ENCODE results near the gene NDUFAF2.

The NDUFAF2 gene

DNA sequence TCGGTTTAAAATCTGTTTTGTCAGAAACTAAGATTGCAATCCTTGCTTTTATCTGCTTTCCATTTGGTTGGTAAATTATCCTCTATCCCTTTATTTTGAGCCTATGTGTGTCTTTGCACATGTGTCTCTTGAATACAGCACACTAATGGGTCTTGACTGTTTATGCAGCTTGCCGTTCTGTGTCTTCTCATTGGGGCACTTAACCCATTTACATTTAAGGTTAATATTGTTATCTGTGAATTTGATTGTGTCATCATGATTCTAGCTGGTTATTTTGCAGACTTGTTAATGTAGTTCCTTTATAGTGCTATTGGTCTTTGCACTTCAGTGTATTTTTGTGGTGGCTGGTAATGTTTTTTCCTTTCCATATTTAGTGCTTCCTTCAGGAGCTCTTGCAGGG, 253.6 kb downstream of the NDUFAF2 start:
- Histone ChIP-seq H2AK5ac (ENCODE audit: low read depth, low read length) (no peak overlapping the region), H3K4ac (ENCODE audit: low read length) (no peak overlapping the region), H3K4me1 (ENCODE audit: control insufficient read depth in 2 of 2, insufficient read depth in 1 of 2, low read depth in 1 of 2, low read length in 2 of 2) (no peaks in the 10 kb centered on the region), H3K36me3 (replicated peaks in 1 of 2; ENCODE audit: control insufficient read depth in 2 of 2, insufficient read depth in 2 of 2, low read length in 2 of 2) (no peaks in the 10 kb centered on the region), H4K8ac (ENCODE audit: low read depth, low read length) (no peak overlapping the region), H3K23ac (ENCODE audit: low read depth, low read length, poor library complexity) (no peak overlapping the region), H3K18ac (ENCODE audit: low read length) (no peak overlapping the region), H4K91ac (ENCODE audit: low read depth, low read length, poor library complexity) (no peak overlapping the region), H3K27ac (replicated peaks; ENCODE audit: low read length) (no peak overlapping the region), H3K4me3 (ENCODE audit: low read length in 2 of 2) (no peak overlapping the region), H3K4me2 (ENCODE audit: insufficient read depth, low read length, poor library complexity, severe bottlenecking) (no peak overlapping the region), H2AFZ (ENCODE audit: low read length) (no peak overlapping the region), H2BK12ac (ENCODE audit: low read length) (no peak overlapping the region), H3K9me3 (replicated peaks in 1 of 2; ENCODE audit: control insufficient read depth in 2 of 2, insufficient read depth in 1 of 2, low read depth in 1 of 2, low read length in 2 of 2) (peaks cover 0 to 2% of the 10 kb centered on the region in 2 donors), H2BK120ac (ENCODE audit: low read depth, low read length) (no peak overlapping the region), H3K27me3 (ENCODE audit: control insufficient read depth in 3 of 3, insufficient read depth in 3 of 3, low read depth in 1 of 3, low read length in 3 of 3) (no peaks in the 10 kb centered on the region), H3K14ac (ENCODE audit: low read length) (no peak overlapping the region), H2BK5ac (ENCODE audit: low read length) (no peak overlapping the region), H3K79me1 (ENCODE audit: low read depth, low read length) (no peaks in the 10 kb centered on the region), H2BK15ac (ENCODE audit: low read length) (no peak overlapping the region), H3K9ac (ENCODE audit: low read depth, low read length, poor library complexity) (no peak overlapping the region)
- no peak for DNase-seq (ENCODE audit: low spot score)
- WGBS, 2 donors (ENCODE audit: extremely low coverage in 2 of 2, insufficient read length in 2 of 2, insufficient replicate concordance in 1 of 2) = no CpG with 5 or more reads among the region's 2 CpGs

DNA sequence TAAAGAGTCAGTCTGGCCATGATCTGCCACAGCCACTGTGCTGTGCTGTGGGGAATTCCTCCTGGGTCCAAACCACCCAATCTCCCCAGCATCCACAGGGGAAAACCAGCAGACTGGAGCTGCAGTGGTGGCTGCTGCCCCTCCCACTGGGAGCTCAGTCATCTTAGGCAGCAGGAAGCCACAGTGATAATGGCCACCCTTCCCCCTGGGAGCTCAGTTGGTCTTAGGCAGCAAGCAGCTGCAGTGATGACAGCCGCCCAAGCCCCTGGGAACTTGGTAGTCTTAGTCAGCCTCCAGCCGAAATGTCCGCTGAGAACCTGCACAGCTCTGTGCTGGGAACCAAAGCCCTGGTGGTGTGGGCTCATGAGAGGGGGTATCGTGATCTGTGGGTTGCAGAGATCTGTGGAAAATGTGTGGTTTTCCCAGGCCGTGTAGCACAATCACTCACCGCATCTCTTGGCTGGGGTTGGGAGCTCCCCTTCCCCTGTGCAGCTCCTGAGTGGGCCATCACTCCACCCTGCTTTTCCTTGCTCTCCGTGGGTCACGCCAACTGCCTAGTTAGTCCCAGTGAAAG, 255.7 kb downstream of the NDUFAF2 start:
- Histone ChIP-seq H3K14ac (ENCODE audit: low read length) (no peak overlapping the region), H3K4me3 (ENCODE audit: low read length in 2 of 2) (no peak overlapping the region), H3K4ac (ENCODE audit: low read length) (no peak overlapping the region), H2BK12ac (ENCODE audit: low read length) (no peak overlapping the region), H3K27ac (replicated peaks; ENCODE audit: low read length) (no peak overlapping the region), H3K36me3 (replicated peaks in 1 of 2; ENCODE audit: control insufficient read depth in 2 of 2, insufficient read depth in 2 of 2, low read length in 2 of 2) (no peaks in the 10 kb centered on the region), H3K27me3 (ENCODE audit: control insufficient read depth in 3 of 3, insufficient read depth in 3 of 3, low read depth in 1 of 3, low read length in 3 of 3) (no peaks in the 10 kb centered on the region), H2BK5ac (ENCODE audit: low read length) (no peak overlapping the region), H3K23ac (ENCODE audit: low read depth, low read length, poor library complexity) (no peak overlapping the region), H2AFZ (ENCODE audit: low read length) (no peak overlapping the region), H2AK5ac (ENCODE audit: low read depth, low read length) (no peak overlapping the region), H2BK15ac (ENCODE audit: low read length) (no peak overlapping the region), H4K8ac (ENCODE audit: low read depth, low read length) (peak overlapping the region; percentile 78), H4K91ac (ENCODE audit: low read depth, low read length, poor library complexity) (no peak overlapping the region), H3K9me3 (replicated peaks in 1 of 2; ENCODE audit: control insufficient read depth in 2 of 2, insufficient read depth in 1 of 2, low read depth in 1 of 2, low read length in 2 of 2) (peaks cover 0 to 2% of the 10 kb centered on the region in 2 donors), H3K18ac (ENCODE audit: low read length) (no peak overlapping the region), H2BK120ac (ENCODE audit: low read depth, low read length) (no peak overlapping the region), H3K9ac (ENCODE audit: low read depth, low read length, poor library complexity) (no peak overlapping the region), H3K4me1 (ENCODE audit: control insufficient read depth in 2 of 2, insufficient read depth in 1 of 2, low read depth in 1 of 2, low read length in 2 of 2) (no peaks in the 10 kb centered on the region), H3K79me1 (ENCODE audit: low read depth, low read length) (no peaks in the 10 kb centered on the region), H3K4me2 (ENCODE audit: insufficient read depth, low read length, poor library complexity, severe bottlenecking) (no peak overlapping the region)
- no peak for DNase-seq (ENCODE audit: low spot score)
- WGBS, 2 donors (ENCODE audit: extremely low coverage in 2 of 2, insufficient read length in 2 of 2, insufficient replicate concordance in 1 of 2) = no CpG with 5 or more reads among the region's 8 CpGs

DNA sequence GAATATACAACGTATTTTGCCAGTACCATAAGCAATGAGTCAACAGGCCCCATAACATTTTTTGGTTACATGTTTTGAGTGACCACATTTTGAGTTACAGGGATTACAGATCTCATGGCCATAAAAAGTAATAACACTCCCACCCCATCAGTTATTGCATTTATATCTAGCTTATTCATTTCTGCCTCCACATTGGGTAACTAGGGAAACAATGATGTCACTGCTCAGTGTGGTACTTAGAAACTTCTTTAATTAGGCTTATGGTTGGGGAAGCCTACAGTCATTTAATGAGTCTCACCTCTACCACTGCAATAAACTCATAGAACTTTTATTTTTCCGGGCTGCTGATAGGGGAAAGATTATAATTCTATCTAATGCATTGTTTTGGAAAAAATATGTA, 257.2 kb downstream of the NDUFAF2 start:
- no CpG with 5 or more reads among the region's 2 CpGs for WGBS, 2 donors (ENCODE audit: extremely low coverage in 2 of 2, insufficient read length in 2 of 2, insufficient replicate concordance in 1 of 2)
- H3K9ac ChIP-seq (ENCODE audit: low read depth, low read length, poor library complexity) = no peak overlapping the region
- DNase-seq (ENCODE audit: low spot score) = no peak

More for the DNA sequence above, 257.2 kb downstream of the NDUFAF2 start:
- no peak overlapping the region for H2AFZ ChIP-seq (ENCODE audit: low read length)
- H2AK5ac ChIP-seq (ENCODE audit: low read depth, low read length) = no peak overlapping the region
- H3K27ac ChIP-seq (replicated peaks; ENCODE audit: low read length) = no peak overlapping the region
- H4K8ac ChIP-seq (ENCODE audit: low read depth, low read length) = no peak overlapping the region
- H3K14ac ChIP-seq (ENCODE audit: low read length) = no peak overlapping the region
- no peak overlapping the region for H2BK15ac ChIP-seq (ENCODE audit: low read length)
- H3K4ac ChIP-seq (ENCODE audit: low read length) = no peak overlapping the region
- no peaks in the 10 kb centered on the region for H3K27me3 ChIP-seq (ENCODE audit: control insufficient read depth in 3 of 3, insufficient read depth in 3 of 3, low read depth in 1 of 3, low read length in 3 of 3)
- no peak overlapping the region for H4K91ac ChIP-seq (ENCODE audit: low read depth, low read length, poor library complexity)
- H2BK5ac ChIP-seq (ENCODE audit: low read length) = no peak overlapping the region
- H3K9me3 ChIP-seq (replicated peaks in 1 of 2; ENCODE audit: control insufficient read depth in 2 of 2, insufficient read depth in 1 of 2, low read depth in 1 of 2, low read length in 2 of 2) = peaks cover 0 to 2% of the 10 kb centered on the region in 2 donors
- H2BK12ac ChIP-seq (ENCODE audit: low read length) = no peak overlapping the region
- no peaks in the 10 kb centered on the region for H3K79me1 ChIP-seq (ENCODE audit: low read depth, low read length)
- H3K4me3 ChIP-seq (ENCODE audit: low read length in 2 of 2) = no peak overlapping the region
- H3K4me2 ChIP-seq (ENCODE audit: insufficient read depth, low read length, poor library complexity, severe bottlenecking) = no peak overlapping the region
- no peaks in the 10 kb centered on the region for H3K36me3 ChIP-seq (replicated peaks in 1 of 2; ENCODE audit: control insufficient read depth in 2 of 2, insufficient read depth in 2 of 2, low read length in 2 of 2)
- no peak overlapping the region for H3K23ac ChIP-seq (ENCODE audit: low read depth, low read length, poor library complexity)
- H2BK120ac ChIP-seq (ENCODE audit: low read depth, low read length) = no peak overlapping the region
- H3K4me1 ChIP-seq (ENCODE audit: control insufficient read depth in 2 of 2, insufficient read depth in 1 of 2, low read depth in 1 of 2, low read length in 2 of 2) = no peaks in the 10 kb centered on the region
- no peak overlapping the region for H3K18ac ChIP-seq (ENCODE audit: low read length)
